Breast epithelium (tissue), 4 donors: Measurements from ENCODE around the gene SDCBP2. TPM values are rescaled to one million over a fixed set of nuclear protein-coding genes. Genes with fewer than 3 reads are reported as not detected.

Experiments
- DNase-seq, 2 donors: peaks; one replicate each; pipeline ENCODE4 v3.0.0-alpha.2; 2019; ENCODE audit warnings: low spot score in 2 of 2
- H3K27ac ChIP-seq, 2 donors: fragments of 200-600 bp; sonication (generic) in 1 of 2; one replicate each; pipeline ENCODE4 v1.5.1; 2016 to 2019; ENCODE audit warnings: mild to moderate bottlenecking in 1 of 2
- H3K27me3 ChIP-seq, 2 donors: fragments of 200-600 bp; sonication (generic) in 1 of 2; one replicate each; pipeline versions ENCODE4 v1.5.1 to v1.6.0; 2017 to 2019; ENCODE audit warnings: control low read depth in 1 of 2, mild to moderate bottlenecking in 1 of 2
- H3K36me3 ChIP-seq: fragments of 200-600 bp; one replicate; pipeline ENCODE4 v1.5.1; 2019
- H3K4me1 ChIP-seq, 2 donors: fragments of 200-600 bp; sonication (generic); one replicate each; pipeline ENCODE4 v1.5.1; 2016 to 2019; ENCODE audit warnings: control low read depth in 1 of 2
- H3K4me3 ChIP-seq, 3 donors: fragments of 200-600 bp; sonication (generic); 1 replicate in 2 of 3; 2 replicates in 1 of 3; pipeline ENCODE4 v1.5.1; 2016 to 2019; ENCODE audit warnings: mild to moderate bottlenecking in 3 of 3, moderate library complexity in 2 of 3
- H3K9me3 ChIP-seq, 2 donors: fragments of 200-600 bp; sonication (generic) in 1 of 2; one replicate each; pipeline ENCODE4 v1.5.1; 2016 to 2019; ENCODE audit warnings: control low read depth in 1 of 2
- POLR2A ChIP-seq: fragments of 450-650 bp; IDR thresholded peaks from one replicate; pipeline ENCODE4 v1.6.1; 2016; ENCODE audit warnings: antibody characterized with exemption, mild to moderate bottlenecking, moderate library complexity
- POLR2AphosphoS5 ChIP-seq, 3 donors: sonication (generic); formaldehyde crosslinking; IDR thresholded peaks; one replicate each; pipeline ENCODE4 v1.6.1; 2017; ENCODE audit warnings: antibody characterized with exemption in 3 of 3
- intact Hi-C: fragments of 100-400 bp; cut with DNase I; formaldehyde crosslinking; loops from one replicate; pipeline ENCODE4 v1.15.1; 2023; ENCODE audit warnings: low total_unique reads
- total RNA-seq, 3 donors: library from RNA; depleted of rRNA; stranded (reverse); fragments of >200 nt; gene quantifications; one replicate each; pipeline ENCODE4 v1.1.0, GENCODE V29; 2016
- TF ChIP-seq, protein P1 (sequence below), 3 donors: fragments of 450-650 bp; IDR thresholded peaks; one replicate each; pipeline ENCODE4 v1.5.1; 2016 to 2017; ENCODE audit warnings: antibody characterized with exemption in 3 of 3, mild to moderate bottlenecking in 3 of 3, moderate library complexity in 3 of 3

SDCBP2 gene
- total RNA-seq, 3 donors from 2014 or later: 5.0 to 10.8 (median 9.8) TPM

DNA sequence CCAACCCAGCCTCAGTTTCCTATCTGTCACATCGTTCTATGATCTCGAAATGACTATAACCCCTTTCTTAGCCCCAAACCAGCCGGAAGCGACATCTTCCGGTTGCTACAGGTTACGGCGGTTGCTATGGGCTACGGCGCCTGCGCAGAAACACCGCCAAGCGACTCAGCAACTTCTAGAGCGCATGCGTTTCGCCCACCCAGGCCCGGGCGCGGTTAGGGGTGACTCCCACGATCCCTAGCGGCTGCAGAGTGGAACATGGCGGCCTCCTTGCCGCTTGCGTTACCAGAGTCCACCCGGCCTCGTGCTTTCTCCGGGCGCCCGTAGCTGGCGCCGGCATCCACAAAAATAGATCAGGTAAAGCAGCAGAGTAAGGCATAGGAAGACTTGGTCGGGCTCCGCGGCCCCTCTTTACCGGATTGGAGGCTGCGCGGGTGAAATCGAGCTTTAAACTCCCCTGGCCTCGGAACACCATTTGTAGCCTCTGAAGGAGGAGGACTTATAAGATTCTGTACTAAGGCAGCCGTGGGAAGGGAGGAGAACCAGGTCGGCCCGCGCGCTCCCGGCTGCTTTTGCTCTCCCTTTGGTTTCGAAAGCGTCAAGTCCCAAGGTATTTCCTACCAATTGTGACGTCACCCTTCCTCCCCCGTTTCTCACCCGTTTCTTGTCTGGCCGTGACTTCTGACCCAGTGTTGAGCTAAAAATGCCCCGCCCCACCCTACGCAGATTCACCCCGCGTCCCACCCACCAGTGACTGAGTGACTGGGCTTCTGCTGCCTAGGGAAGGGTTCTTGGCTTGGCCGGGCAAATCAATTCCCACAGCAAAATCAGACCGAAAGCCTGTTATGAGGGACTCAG is 3.5 kb downstream of the SDCBP2 start:
- intact Hi-C loops: loop anchor here (5.0 kb wide), 1 partner anchor 67 kb away; the partner anchor contains the start of gene FKBP1A
- Histone ChIP-seq H3K4me1 (peaks cover 0 to 27% of the 10 kb centered on the region in 2 donors), H3K9me3 (no peaks in the 10 kb centered on the region), H3K27me3 (no peaks in the 10 kb centered on the region), H3K27ac (peak overlapping the region; percentile 98 to 99), H3K4me3 (peak overlapping the region; percentile 76 to 88 (median 85)), H3K36me3 (no peaks in the 10 kb centered on the region)
- TF ChIP-seq, protein P1, sequence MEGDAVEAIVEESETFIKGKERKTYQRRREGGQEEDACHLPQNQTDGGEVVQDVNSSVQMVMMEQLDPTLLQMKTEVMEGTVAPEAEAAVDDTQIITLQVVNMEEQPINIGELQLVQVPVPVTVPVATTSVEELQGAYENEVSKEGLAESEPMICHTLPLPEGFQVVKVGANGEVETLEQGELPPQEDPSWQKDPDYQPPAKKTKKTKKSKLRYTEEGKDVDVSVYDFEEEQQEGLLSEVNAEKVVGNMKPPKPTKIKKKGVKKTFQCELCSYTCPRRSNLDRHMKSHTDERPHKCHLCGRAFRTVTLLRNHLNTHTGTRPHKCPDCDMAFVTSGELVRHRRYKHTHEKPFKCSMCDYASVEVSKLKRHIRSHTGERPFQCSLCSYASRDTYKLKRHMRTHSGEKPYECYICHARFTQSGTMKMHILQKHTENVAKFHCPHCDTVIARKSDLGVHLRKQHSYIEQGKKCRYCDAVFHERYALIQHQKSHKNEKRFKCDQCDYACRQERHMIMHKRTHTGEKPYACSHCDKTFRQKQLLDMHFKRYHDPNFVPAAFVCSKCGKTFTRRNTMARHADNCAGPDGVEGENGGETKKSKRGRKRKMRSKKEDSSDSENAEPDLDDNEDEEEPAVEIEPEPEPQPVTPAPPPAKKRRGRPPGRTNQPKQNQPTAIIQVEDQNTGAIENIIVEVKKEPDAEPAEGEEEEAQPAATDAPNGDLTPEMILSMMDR (IDR thresholded peaks at IDR 0.05): peak in 2 of 3 donors; percentile 59 to 63
- TF ChIP-seq POLR2A (peak; percentile 90), POLR2AphosphoS5 (IDR thresholded peaks at IDR 0.05) (peak; percentile 88 to 94 (median 89))
- DNase-seq: peak; percentile 93

DNA sequence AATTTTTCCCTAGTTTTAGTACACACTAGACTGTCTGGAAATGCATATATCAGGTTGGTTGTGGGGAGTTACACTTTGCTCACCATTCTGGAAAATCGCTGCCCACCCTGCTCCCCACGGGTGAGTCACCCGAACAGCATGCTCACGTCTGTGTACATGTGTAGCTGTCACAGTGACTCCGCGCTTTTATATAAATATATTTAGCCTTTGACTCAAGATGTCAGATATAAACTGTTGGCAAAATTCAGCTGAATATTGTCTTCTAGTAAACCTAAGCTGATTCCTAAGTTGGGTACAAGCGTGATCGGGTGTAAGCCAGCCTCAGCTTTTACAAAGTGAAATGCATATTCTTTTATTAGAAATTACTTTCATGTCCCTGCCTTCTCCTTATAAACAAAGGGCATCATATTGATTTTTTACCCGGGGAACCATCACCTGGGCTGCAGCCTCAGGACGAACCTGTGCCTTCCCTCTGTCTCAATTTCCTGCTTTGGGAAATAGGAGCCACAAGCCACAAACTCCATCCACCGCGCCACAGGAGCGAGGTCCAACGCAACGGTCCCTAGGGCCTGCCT is 4.3 kb downstream of the SDCBP2 start:
- Histone ChIP-seq H3K4me3 (peak overlapping the region; percentile 76 to 88 (median 85)), H3K27ac (peak overlapping the region; percentile 98 to 99), H3K36me3 (no peaks in the 10 kb centered on the region), H3K4me1 (peaks cover 0 to 27% of the 10 kb centered on the region in 2 donors), H3K27me3 (no peaks in the 10 kb centered on the region), H3K9me3 (no peaks in the 10 kb centered on the region)
- intact Hi-C loops: loop anchor here (5.0 kb wide), 1 partner anchor 68 kb away; the partner anchor contains the start of gene FKBP1A
- DNase-seq: no peak
- TF ChIP-seq POLR2AphosphoS5 (IDR thresholded peaks at IDR 0.05) (no peak), POLR2A (no peak)
- TF ChIP-seq, protein P1 (IDR thresholded peaks at IDR 0.05): no peak

DNA sequence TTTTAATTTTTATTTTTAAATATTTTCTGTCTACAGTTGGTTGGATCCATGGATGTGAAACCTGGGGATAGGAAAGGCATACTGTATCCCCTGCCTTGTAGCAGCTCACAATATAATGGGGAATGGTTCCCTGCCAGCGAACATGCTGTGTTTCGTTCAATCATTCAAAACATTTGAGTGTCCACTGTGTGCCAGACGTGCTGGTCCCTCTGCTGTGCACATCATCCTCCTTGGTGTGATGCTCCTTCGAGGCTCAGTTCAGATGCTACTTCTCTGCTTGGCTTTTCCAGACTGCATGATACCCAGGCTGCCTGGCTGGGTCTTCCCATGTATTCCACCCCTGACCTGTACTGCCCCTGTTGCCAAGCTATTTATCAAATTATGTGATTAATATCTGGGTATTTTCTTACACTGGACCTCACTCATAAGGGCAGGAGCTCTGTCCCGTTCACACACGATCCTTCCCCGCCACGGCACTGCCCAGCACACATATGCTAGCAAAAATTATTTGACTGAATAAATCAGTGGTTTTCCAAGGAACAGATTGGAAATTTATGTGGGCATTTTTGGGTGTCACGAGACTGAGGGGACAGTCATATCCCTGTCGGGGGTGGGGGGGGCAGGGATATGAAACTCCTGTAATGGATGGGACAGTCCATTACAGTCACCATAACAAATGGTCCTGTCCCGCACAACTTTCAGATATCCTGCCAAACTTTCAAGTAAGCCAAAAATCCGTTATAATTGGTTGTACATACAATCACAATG is 4.9 kb downstream of the SDCBP2 start:
- no peak overlapping the region for H3K4me3 ChIP-seq
- intact Hi-C loops: no loop called here
- peaks cover 0 to 27% of the 10 kb centered on the region in 2 donors for H3K4me1 ChIP-seq
- no peaks in the 10 kb centered on the region for H3K9me3 ChIP-seq
- TF ChIP-seq, protein P1 (IDR thresholded peaks at IDR 0.05): no peak
- no peak for TF ChIP-seq POLR2AphosphoS5 (IDR thresholded peaks at IDR 0.05)
- no peak for TF ChIP-seq POLR2A
- no peak for DNase-seq
- H3K27ac ChIP-seq: peak overlapping the region; percentile 98 to 99
- no peaks in the 10 kb centered on the region for H3K36me3 ChIP-seq
- H3K27me3 ChIP-seq: no peaks in the 10 kb centered on the region

DNA sequence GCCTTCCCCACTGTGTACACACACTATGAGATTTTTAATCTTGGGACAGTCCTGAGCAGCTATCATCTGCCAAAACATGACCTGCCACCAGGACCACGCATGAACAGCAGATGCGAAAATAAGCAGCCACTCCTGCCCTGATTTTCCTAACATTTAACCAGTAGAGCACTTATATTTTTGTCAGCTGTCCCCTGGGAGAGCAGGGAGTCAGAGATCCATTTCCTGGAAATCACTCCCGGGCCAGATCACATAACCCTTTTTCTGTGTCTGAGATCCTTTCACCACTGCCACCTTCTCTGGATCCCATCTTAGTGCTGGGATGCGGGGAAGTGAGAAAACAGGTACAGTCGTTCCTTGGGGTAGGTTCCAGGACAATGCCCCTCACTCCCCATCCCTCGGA is 5.7 kb downstream of the SDCBP2 start:
- no peak for DNase-seq
- no peaks in the 10 kb centered on the region for H3K36me3 ChIP-seq
- peaks cover 0 to 22% of the 10 kb centered on the region in 2 donors for H3K4me1 ChIP-seq
- TF ChIP-seq POLR2AphosphoS5 (IDR thresholded peaks at IDR 0.05) (no peak), POLR2A (no peak)
- TF ChIP-seq, protein P1 (IDR thresholded peaks at IDR 0.05): no peak
- no peaks in the 10 kb centered on the region for H3K27me3 ChIP-seq
- intact Hi-C loops: no loop called here
- peak overlapping the region; percentile 37 to 99 for H3K27ac ChIP-seq
- no peak overlapping the region for H3K4me3 ChIP-seq
- no peaks in the 10 kb centered on the region for H3K9me3 ChIP-seq
